Measurements from ENCODE around the gene MRTFB. TPM values are rescaled to one million over a fixed set of nuclear protein-coding genes. Genes with fewer than 3 reads are reported as not detected.

The MRTFB gene
- total RNA-seq, 1 experiment from 2014 or later, result 5.1 TPM

- DNase-seq (ENCODE audit: low read depth), result no peak
Observed at GRCh38 chr16:14307059-14307526, 236.0 kb downstream of the MRTFB start.

- no peak for DNase-seq (ENCODE audit: low read depth)
Observed at GRCh38 chr16:14307527-14308367, 236.6 kb downstream of the MRTFB start.

GRCh38 chr16:14308368-14308723 is 237.2 kb downstream of the MRTFB start:
- no peak for DNase-seq (ENCODE audit: low read depth)

GRCh38 chr16:14309001-14309886 is 238.1 kb downstream of the MRTFB start:
- no peak for DNase-seq (ENCODE audit: low read depth)

GRCh38 chr16:14309906-14310305 is 238.8 kb downstream of the MRTFB start:
- DNase-seq (ENCODE audit: low read depth), result no peak

GRCh38 chr16:14310519-14310991 is 239.4 kb downstream of the MRTFB start:
- DNase-seq (ENCODE audit: low read depth), result no peak

- DNase-seq (ENCODE audit: low read depth), result no peak
Observed at GRCh38 chr16:14314116-14314515, 243.0 kb downstream of the MRTFB start.

- no peak for DNase-seq (ENCODE audit: low read depth)
Observed at GRCh38 chr16:14315683-14316320, 244.7 kb downstream of the MRTFB start.

Small RNA genes lying within 50 kb of the gene (small RNA-seq; reads per million reads assigned to genes)
- gene MIR193B, result 0.14 reads per million
- gene MIR365A, result not detected
- not detected for gene RF00019

Other genes with a start within 250 kb of the MRTFB start
- 6.3 and 6.7 TPM in 2 replicates for gene ERCC4, start 151.2 kb upstream of the MRTFB start, total RNA-seq (2014; rRNA removed; shearing (Covaris generic))